ENCODE measurements around the gene TCF3. TPM values are rescaled to one million over a fixed set of nuclear protein-coding genes. Genes with fewer than 3 reads are reported as not detected.
"Not testable (repeated sequence)": the region's sequence is repeated elsewhere in the genome, so short reads cannot be mapped to it uniquely, and the experiment has no call there.

The TCF3 gene
- total RNA-seq, 1 experiment from 2014 or later, result 208 TPM

- Histone ChIP-seq H3K9ac (ENCODE audit: low read length) (no peak overlapping the region), H3K36me3 (ENCODE audit: control insufficient read depth in 1 of 2, insufficient read depth in 2 of 2, low read length in 2 of 2) (no peaks in the 10 kb centered on the region), H3K27ac (ENCODE audit: low read depth, low read length) (no peak overlapping the region), H3K9me3 (ENCODE audit: control insufficient read depth in 1 of 2, insufficient read depth in 1 of 2, low read depth in 1 of 2, low read length in 2 of 2) (peaks cover 0 to 3% of the 10 kb centered on the region in 2 experiments; a peak in 1 of 4 replicates), H3K79me2 (ENCODE audit: insufficient read depth, low read length) (no peaks in the 10 kb centered on the region), H3K9me2 (ENCODE audit: insufficient read depth) (no peaks in the 10 kb centered on the region), H3K4me3 (replicated peaks in 1 of 2; ENCODE audit: low read depth in 1 of 2, low read length in 2 of 2) (no peak overlapping the region), H3K4me2 (ENCODE audit: low read length) (no peak overlapping the region), H4K20me1 (ENCODE audit: insufficient read depth) (no peaks in the 10 kb centered on the region), H3K27me3 (ENCODE audit: insufficient read depth, low read length) (no peaks in the 10 kb centered on the region), H3K4me1 (ENCODE audit: control insufficient read depth in 1 of 2, insufficient read depth in 2 of 2, low read length in 2 of 2) (no peaks in the 10 kb centered on the region), H2AFZ (ENCODE audit: low read depth, low read length, poor library complexity, severe bottlenecking) (no peak overlapping the region)
- RAD21 ChIA-PET (ENCODE audit: low non-redundant PET in 1 of 2, low total read pairs in 2 of 2, uncharacterized antibody in 2 of 2, unreplicated experiment in 2 of 2), result no interaction called here
- ATAC-seq (no peak), DNase-seq (ENCODE audit: low read depth, low spot score) (no peak)
- BruUV-seq (replicated peaks), result no TSS peak
- CTCF ChIA-PET, result no interaction called here
- POLR2A ChIA-PET, result no interaction called here
- TF ChIP-seq YY1 (IDR thresholded peaks at IDR 0.05; ENCODE audit: extremely low read depth, insufficient replicate concordance, low read depth, low read length), result no peak
- no peak for TF ChIP-seq SRF (IDR thresholded peaks at IDR 0.05; ENCODE audit: low read depth)
- TF ChIP-seq EZH2 (IDR thresholded peaks at IDR 0.05), result no peak
- TF ChIP-seq POLR2AphosphoS5 (IDR thresholded peaks at IDR 0.05; ENCODE audit: low read depth, low read length), result no peak
- no peak for TF ChIP-seq MAX (IDR thresholded peaks at IDR 0.05)
- no peak for TF ChIP-seq ELF1 (IDR thresholded peaks at IDR 0.05; ENCODE audit: borderline replicate concordance, low read depth)
- TF ChIP-seq RAD21 (IDR thresholded peaks at IDR 0.05; ENCODE audit: low read depth), result no peak
- no peak for TF ChIP-seq CTCF (IDR thresholded peaks at IDR 0.05 in 2 of 3, conservative IDR thresholded peaks at IDR 0.05 in 1 of 3; ENCODE audit: borderline replicate concordance in 1 of 3, insufficient read depth in 1 of 3, low read depth in 2 of 3, low read length in 2 of 3)
- TF ChIP-seq ZNF274 (IDR thresholded peaks at IDR 0.05; ENCODE audit: low read depth, low read length), result no peak
- no peak for TF ChIP-seq CEBPB (IDR thresholded peaks at IDR 0.05; ENCODE audit: low read depth)
- no peak for TF ChIP-seq SP1 (IDR thresholded peaks at IDR 0.05; ENCODE audit: low read depth)
- TF ChIP-seq ZFX (IDR thresholded peaks at IDR 0.05), result no peak
- TF ChIP-seq ZBTB33 (IDR thresholded peaks at IDR 0.05; ENCODE audit: extremely low read depth, insufficient replicate concordance, low read length), result no peak
- no peak for TF ChIP-seq EGR1 (IDR thresholded peaks at IDR 0.05; ENCODE audit: low read depth)
- TF ChIP-seq POLR2A (IDR thresholded peaks at IDR 0.05; ENCODE audit: borderline replicate concordance, extremely low read depth, insufficient read depth, insufficient read length), result no peak
- intact Hi-C loops (cut with micrococcal nuclease), result no loop called here
These were observed 46.2 kb upstream of the TCF3 start for GRCh38 chr19:1698636-1699035.

- ATAC-seq; H3K4me3 ChIP-seq (replicated peaks in 1 of 2; ENCODE audit: low read depth in 1 of 2, low read length in 2 of 2); RAD21 ChIA-PET (ENCODE audit: low non-redundant PET in 1 of 2, low total read pairs in 2 of 2, uncharacterized antibody in 2 of 2, unreplicated experiment in 2 of 2); H3K4me2 ChIP-seq (ENCODE audit: low read length); POLR2A ChIA-PET; H2AFZ ChIP-seq (ENCODE audit: low read depth, low read length, poor library complexity, severe bottlenecking); H3K9me3 ChIP-seq (ENCODE audit: control insufficient read depth in 1 of 2, insufficient read depth in 1 of 2, low read depth in 1 of 2, low read length in 2 of 2); H3K4me1 ChIP-seq (ENCODE audit: control insufficient read depth in 1 of 2, insufficient read depth in 2 of 2, low read length in 2 of 2); H3K27ac ChIP-seq (ENCODE audit: low read depth, low read length); intact Hi-C loops (cut with micrococcal nuclease); H3K36me3 ChIP-seq (ENCODE audit: control insufficient read depth in 1 of 2, insufficient read depth in 2 of 2, low read length in 2 of 2); DNase-seq (ENCODE audit: low read depth, low spot score); H4K20me1 ChIP-seq (ENCODE audit: insufficient read depth); H3K27me3 ChIP-seq (ENCODE audit: insufficient read depth, low read length); CTCF ChIA-PET; H3K9me2 ChIP-seq (ENCODE audit: insufficient read depth); BruUV-seq (replicated peaks); H3K9ac ChIP-seq (ENCODE audit: low read length); H3K79me2 ChIP-seq (ENCODE audit: insufficient read depth, low read length): not testable (repeated sequence)
These were observed 43.1 kb upstream of the TCF3 start for GRCh38 chr19:1695481-1695880.

All from HCT116 (cell line).